HL-60 (cell line): ENCODE data around the gene NID2.

Source experiments
- REST ChIP-seq: IDR thresholded peaks from 2 replicates; pipeline ENCODE4 v1.6.1; 2012; ENCODE audit warnings: low read depth; ENCODE audit not compliant: insufficient replicate concordance
- TF ChIP-seq, protein P1 (sequence below): IDR thresholded peaks from one replicate; pipeline ENCODE4 v1.5.1; 2011; ENCODE audit warnings: low read length, control low read depth, inconsistent platforms; ENCODE audit not compliant: insufficient read depth

- TF ChIP-seq, protein P1, sequence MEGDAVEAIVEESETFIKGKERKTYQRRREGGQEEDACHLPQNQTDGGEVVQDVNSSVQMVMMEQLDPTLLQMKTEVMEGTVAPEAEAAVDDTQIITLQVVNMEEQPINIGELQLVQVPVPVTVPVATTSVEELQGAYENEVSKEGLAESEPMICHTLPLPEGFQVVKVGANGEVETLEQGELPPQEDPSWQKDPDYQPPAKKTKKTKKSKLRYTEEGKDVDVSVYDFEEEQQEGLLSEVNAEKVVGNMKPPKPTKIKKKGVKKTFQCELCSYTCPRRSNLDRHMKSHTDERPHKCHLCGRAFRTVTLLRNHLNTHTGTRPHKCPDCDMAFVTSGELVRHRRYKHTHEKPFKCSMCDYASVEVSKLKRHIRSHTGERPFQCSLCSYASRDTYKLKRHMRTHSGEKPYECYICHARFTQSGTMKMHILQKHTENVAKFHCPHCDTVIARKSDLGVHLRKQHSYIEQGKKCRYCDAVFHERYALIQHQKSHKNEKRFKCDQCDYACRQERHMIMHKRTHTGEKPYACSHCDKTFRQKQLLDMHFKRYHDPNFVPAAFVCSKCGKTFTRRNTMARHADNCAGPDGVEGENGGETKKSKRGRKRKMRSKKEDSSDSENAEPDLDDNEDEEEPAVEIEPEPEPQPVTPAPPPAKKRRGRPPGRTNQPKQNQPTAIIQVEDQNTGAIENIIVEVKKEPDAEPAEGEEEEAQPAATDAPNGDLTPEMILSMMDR: no peak
- TF ChIP-seq REST: no peak
These were observed 60.7 kb downstream of the NID2 start for GRCh38 chr14:52008136-52008535.
